ENCODE measurements around the gene HIP1. TPM values are rescaled to one million over a fixed set of nuclear protein-coding genes. Genes with fewer than 3 reads are reported as not detected.

HIP1 gene
- 26.1 TPM for total RNA-seq

GRCh38 chr7:75738604-75738974, at the start of gene HIP1:
HIP1 (minus strand) TSS chr7:75738941; CDS start chr7:75738920, 21 bp downstream.

DNA sequence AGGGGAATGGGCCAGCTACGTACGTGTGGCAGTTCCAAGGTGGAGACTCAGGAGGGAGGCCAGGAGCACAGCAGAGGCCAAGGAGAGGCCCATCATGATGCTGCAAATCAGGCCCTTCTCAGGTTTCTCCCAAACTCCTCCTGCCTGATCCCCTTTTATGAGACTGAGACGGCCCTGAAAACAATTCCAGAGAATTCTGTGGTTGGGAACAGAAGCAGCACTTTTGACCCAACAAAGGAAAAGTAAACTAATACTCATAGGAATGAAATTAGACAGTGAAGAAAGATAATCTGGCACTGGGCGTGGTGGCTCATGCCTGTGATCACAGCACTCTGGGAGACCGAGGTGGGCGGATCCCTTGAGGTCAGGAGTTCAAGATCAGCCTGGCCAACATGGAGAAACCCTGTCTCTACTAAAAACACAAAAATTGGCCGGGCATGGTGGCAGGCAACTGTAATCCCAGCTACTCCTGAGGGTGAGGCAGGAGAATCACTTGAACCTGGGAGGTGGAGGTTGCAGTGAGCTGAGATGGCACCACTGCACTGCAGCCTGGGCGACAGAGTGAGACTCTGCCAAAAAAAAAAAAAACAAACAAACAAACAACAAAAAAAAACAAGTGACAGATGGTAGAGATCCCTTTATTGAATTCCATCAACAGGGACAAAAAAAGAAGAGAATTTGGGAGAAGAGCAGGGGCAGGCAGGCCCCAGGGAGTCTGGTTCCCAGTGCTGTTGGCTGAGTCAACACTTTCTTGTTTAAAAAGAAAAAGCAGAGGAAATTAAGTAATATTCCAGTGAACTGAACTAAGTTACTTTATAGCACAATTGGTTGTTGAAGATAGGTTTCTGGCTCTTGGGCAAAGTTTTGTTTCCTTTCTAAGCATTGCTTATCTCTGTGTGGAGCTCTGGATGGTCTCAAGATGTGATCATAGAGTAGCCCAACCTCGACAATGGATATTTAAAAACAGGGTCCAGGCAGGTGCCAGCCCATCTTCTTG, 33.6 kb upstream of the HIP1 start, which contains the start of gene CCL26:
TSS of gene CCL26 (minus strand) at position 131 of the 997 bp plus-strand sequence. CDS start at position 96, 35 bp downstream.

GRCh38 chr7:75492020-75492419, 246.7 kb downstream of the HIP1 start, which contains the start of gene SPDYE5:
SPDYE5 (plus strand) TSS chr7:75492320; CDS start chr7:75494048, 1,728 bp downstream.

DNA sequence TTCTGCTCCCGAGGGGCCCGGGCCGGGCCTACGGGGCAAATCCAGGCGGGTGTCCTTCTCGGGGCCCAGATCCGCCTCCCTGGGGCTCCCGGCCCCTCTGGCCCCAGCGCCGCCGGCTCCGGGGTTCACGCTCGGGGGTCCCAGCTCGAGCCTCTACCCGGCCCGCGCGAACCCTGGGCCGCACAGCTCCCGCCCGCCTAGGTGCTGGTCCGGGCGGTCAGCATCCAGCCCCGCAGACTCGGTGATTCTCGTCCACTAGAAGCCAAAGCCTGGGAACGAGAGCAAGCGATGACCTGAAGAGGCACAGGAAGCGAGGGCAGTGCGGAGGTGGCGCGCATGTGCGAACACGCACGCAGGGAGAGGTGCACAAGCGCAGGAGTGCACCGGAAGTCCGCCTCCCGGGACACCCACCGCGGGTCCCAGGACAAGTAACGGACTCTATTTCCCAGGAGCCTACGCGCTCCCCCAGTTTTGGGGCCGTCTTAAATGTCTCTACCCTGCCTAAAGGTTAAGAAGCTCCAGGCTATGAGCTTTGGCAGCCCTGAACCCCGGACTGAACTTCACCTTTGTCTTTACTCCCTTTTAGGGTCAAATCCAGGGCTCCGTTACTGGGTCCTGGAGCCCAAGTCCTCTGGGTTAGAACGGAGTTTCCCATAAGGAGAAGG, 252.6 kb downstream of the HIP1 start, which contains the start of gene POM121C:
TSS of gene POM121C (minus strand) at position 321 of the 665 bp plus-strand sequence. CDS start 44,803 bp downstream, outside the sequence.

Small RNA genes lying within 50 kb of the gene (small RNA-seq; reads per million reads assigned to genes)
- gene AC211429.1 (ENCODE audit: low replicate concordance) (not detected), gene RF00019 (ENCODE audit: low replicate concordance) (not detected)

Other genes starting within 250 kb of the HIP1 start
- gene SPDYE5, start 246.6 kb downstream of the HIP1 start, total RNA-seq, result not detected
- gene CCL26, start 33.3 kb upstream of the HIP1 start, total RNA-seq, result not detected
- gene CCL24, start 74.9 kb upstream of the HIP1 start, total RNA-seq, result 1.7 TPM
- gene RHBDD2, start 140.1 kb upstream of the HIP1 start, total RNA-seq, result 31.4 TPM
- gene POR, start 176.2 kb upstream of the HIP1 start, total RNA-seq, result 59.2 TPM

Data from metanephros (tissue), 2 donors.